ENCODE results near the gene RBKS. TPM values are rescaled to one million over a fixed set of nuclear protein-coding genes. Genes with fewer than 3 reads are reported as not detected.

RBKS gene
- total and polyA plus RNA-seq, 2 of the 8 experiments (the other 6 are each of a cell fraction or from before 2014, with no cell fraction given): 1.1 to 1.5 TPM

DNA sequence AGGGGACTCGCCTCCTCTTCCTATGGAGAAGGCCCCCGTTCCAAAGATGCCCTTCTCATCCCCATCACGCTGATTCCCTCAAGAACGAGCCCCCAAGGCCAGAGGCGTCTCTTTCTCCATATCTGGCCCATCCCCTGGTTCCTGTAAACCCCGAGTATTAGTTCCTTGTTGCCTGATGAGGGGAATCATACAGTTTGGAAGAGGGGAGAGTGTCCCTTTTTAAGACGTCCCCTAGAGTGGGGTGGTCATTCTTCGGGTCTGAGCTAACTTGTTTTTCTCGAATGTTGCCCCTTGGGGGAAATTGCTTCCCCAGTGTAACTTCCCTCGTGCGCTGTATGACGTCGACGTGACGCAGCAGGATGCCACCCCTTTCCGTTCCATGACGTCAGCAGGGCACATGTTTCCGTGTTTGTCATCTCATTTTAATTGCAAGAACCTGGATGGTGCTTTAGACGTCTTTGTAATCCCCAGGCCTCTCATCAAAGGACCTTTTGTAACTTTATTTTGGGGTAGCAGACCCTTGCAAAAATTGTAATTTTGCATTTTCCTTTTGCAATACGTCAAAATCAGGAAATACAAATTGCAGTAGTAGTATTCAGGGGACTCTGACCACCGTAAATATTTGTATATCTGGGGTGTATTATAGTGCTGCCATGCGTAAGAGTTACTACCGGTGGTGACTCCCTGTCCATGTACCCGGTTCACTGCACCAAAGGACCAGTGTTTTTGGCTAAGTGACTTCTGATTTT is 911 bp upstream of the RBKS start (continued):
- TF ChIP-seq, protein P1, sequence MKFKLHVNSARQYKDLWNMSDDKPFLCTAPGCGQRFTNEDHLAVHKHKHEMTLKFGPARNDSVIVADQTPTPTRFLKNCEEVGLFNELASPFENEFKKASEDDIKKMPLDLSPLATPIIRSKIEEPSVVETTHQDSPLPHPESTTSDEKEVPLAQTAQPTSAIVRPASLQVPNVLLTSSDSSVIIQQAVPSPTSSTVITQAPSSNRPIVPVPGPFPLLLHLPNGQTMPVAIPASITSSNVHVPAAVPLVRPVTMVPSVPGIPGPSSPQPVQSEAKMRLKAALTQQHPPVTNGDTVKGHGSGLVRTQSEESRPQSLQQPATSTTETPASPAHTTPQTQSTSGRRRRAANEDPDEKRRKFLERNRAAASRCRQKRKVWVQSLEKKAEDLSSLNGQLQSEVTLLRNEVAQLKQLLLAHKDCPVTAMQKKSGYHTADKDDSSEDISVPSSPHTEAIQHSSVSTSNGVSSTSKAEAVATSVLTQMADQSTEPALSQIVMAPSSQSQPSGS (IDR thresholded peaks at IDR 0.05; ENCODE audit: low read length): peak; percentile 95
- TF ChIP-seq CREB1 (IDR thresholded peaks at IDR 0.05): peak; percentile 100
- peak; percentile 47; the same call in 1 of the 2 replicates for TF ChIP-seq CHD2 (IDR thresholded peaks at IDR 0.05; ENCODE audit: low read length)
- TF ChIP-seq, protein P2, sequence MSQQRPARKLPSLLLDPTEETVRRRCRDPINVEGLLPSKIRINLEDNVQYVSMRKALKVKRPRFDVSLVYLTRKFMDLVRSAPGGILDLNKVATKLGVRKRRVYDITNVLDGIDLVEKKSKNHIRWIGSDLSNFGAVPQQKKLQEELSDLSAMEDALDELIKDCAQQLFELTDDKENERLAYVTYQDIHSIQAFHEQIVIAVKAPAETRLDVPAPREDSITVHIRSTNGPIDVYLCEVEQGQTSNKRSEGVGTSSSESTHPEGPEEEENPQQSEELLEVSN (IDR thresholded peaks at IDR 0.05): peak; percentile 32; the same call in 1 of the 2 replicates
- 0 out of 4 replicates have a peak, but pooled peaks of 1 of the 2 experiments have one; percentile 81 for TF ChIP-seq SIN3A (conservative IDR thresholded peaks at IDR 0.05 in 1 of 2, IDR thresholded peaks at IDR 0.05 in 1 of 2; ENCODE audit: low read depth in 1 of 2, low read length in 2 of 2)
- TF ChIP-seq, protein P3, sequence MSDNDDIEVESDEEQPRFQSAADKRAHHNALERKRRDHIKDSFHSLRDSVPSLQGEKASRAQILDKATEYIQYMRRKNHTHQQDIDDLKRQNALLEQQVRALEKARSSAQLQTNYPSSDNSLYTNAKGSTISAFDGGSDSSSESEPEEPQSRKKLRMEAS (IDR thresholded peaks at IDR 0.05): peak; percentile 91
- no peak for TF ChIP-seq KDM5A (IDR thresholded peaks at IDR 0.05; ENCODE audit: low read length)
- 0 out of 2 replicates have a peak, but pooled peaks have one; percentile 38 for TF ChIP-seq BACH1 (IDR thresholded peaks at IDR 0.05; ENCODE audit: low read length)

Data from H1 (cell line).